T-helper 9 cell (primary cell): ENCODE results near the gene RPL27.
"Not testable (repeated sequence)": the region's sequence is repeated elsewhere in the genome, so short reads cannot be mapped to it uniquely, and the experiment has no call there.

Experiments used
- DNase-seq: peaks from one replicate; pipeline ENCODE4 v3.0.0-alpha.2; 2020
- total RNA-seq, 2 donors: gene quantifications; one replicate each; lab custom pipeline; 2026; lab: John Stamatoyannopoulos, UW

Gene RPL27
- total RNA-seq = 591 to 696 reads per million in 2 donors

- peak; percentile 95 for DNase-seq
Observed at GRCh38 chr17:42997984-42998938, at the start of gene RPL27. RPL27 (plus strand) TSS chr17:42998419; CDS start chr17:42998751, 332 bp downstream.

- DNase-seq = no peak
Observed at GRCh38 chr17:42950044-42950783, 48.0 kb upstream of the RPL27 start.

GRCh38 chr17:42953669-42954068 is 44.5 kb upstream of the RPL27 start:
- no peak for DNase-seq

- peak; percentile 82 for DNase-seq
Observed at GRCh38 chr17:42964161-42964932, 33.9 kb upstream of the RPL27 start, which contains the start of gene AARSD1. AARSD1 (minus strand) TSS chr17:42964454; CDS start chr17:42964440, 14 bp downstream.

- no peak for DNase-seq
Observed at GRCh38 chr17:42967925-42968324, 30.3 kb upstream of the RPL27 start.

GRCh38 chr17:42969001-42969581 is 29.1 kb upstream of the RPL27 start:
- no peak for DNase-seq

GRCh38 chr17:42971589-42971988 is 26.6 kb upstream of the RPL27 start:
- no peak for DNase-seq

- not testable (repeated sequence) for DNase-seq
Observed at GRCh38 chr17:42973323-42973722, 24.9 kb upstream of the RPL27 start.

- no peak for DNase-seq
Observed at GRCh38 chr17:42975265-42975664, 23.0 kb upstream of the RPL27 start.

- DNase-seq = not testable (repeated sequence)
Observed at GRCh38 chr17:42975701-42976100, 22.5 kb upstream of the RPL27 start.

- DNase-seq = no peak
Observed at GRCh38 chr17:42979511-42980273, 18.5 kb upstream of the RPL27 start, which contains the start of gene PTGES3L. PTGES3L (minus strand) TSS chr17:42980080; CDS start chr17:42980053, 27 bp downstream.

- peak; percentile 90 for DNase-seq
Observed at GRCh38 chr17:42980274-42980765, 17.9 kb upstream of the RPL27 start, which contains the start of gene RUNDC1. RUNDC1 (plus strand) TSS chr17:42980565; CDS start chr17:42980577, 12 bp downstream.

GRCh38 chr17:42980766-42981397 is 17.3 kb upstream of the RPL27 start:
- peak; percentile 37 for DNase-seq

GRCh38 chr17:42982266-42982665 is 16.0 kb upstream of the RPL27 start:
- no peak for DNase-seq

GRCh38 chr17:42985225-42985624 is 13.0 kb upstream of the RPL27 start:
- no peak for DNase-seq

GRCh38 chr17:42989141-42989540 is 9.1 kb upstream of the RPL27 start:
- DNase-seq = no peak

- DNase-seq = no peak
Observed at GRCh38 chr17:42989726-42990652, 8.2 kb upstream of the RPL27 start.

GRCh38 chr17:42991471-42991870 is 6.7 kb upstream of the RPL27 start:
- DNase-seq = no peak

- DNase-seq = no peak
Observed at GRCh38 chr17:42992872-42993271, 5.3 kb upstream of the RPL27 start.
